ENCODE measurements around the gene FBXO10. TPM values are rescaled to one million over a fixed set of nuclear protein-coding genes. Genes with fewer than 3 reads are reported as not detected.
"Not testable (repeated sequence)": the region's sequence is repeated elsewhere in the genome, so short reads cannot be mapped to it uniquely, and the experiment has no call there.

FBXO10 gene
- total and polyA plus RNA-seq, 2 of the 4 experiments (the other 2 are of a cell fraction): 6.6 to 6.7 TPM

GRCh38 chr9:37473982-37474381 lies 102.2 kb downstream of the FBXO10 start:
- H3K9me3 ChIP-seq (ENCODE audit: control insufficient read depth, insufficient read depth, low read length); H3K23ac ChIP-seq (ENCODE audit: low read depth, low read length); H3K27me3 ChIP-seq (ENCODE audit: control insufficient read depth, insufficient read depth, low read length); H2BK20ac ChIP-seq (ENCODE audit: low read depth, low read length); BruUV-seq (replicated peaks); DNase-seq; H4K8ac ChIP-seq (ENCODE audit: low read depth in 2 of 2, low read length in 2 of 2); H2BK15ac ChIP-seq (ENCODE audit: low read depth, low read length); H3K9ac ChIP-seq (ENCODE audit: low read depth, low read length); H4K91ac ChIP-seq (ENCODE audit: insufficient read depth, low read depth, low read length); H3K4ac ChIP-seq (ENCODE audit: low read depth, low read length); H3K9me1 ChIP-seq (ENCODE audit: insufficient read depth, low read length); H3K79me1 ChIP-seq (ENCODE audit: low read depth in 1 of 2, low read length in 2 of 2); intact Hi-C loops (cut with micrococcal nuclease); H4K5ac ChIP-seq (ENCODE audit: low read depth, low read length); ATAC-seq (ENCODE audit: low read depth); H3K36me3 ChIP-seq (ENCODE audit: control insufficient read depth, insufficient read depth, low read length); H2AK9ac ChIP-seq (replicated peaks; ENCODE audit: low read depth, low read length, poor library complexity); H3K56ac ChIP-seq (ENCODE audit: extremely low read depth, insufficient read depth, low read length); H2AFZ ChIP-seq (replicated peaks; ENCODE audit: low read length, poor library complexity); H2AK5ac ChIP-seq (ENCODE audit: low read depth, low read length); H3K4me1 ChIP-seq (ENCODE audit: control insufficient read depth, insufficient read depth, low read length); H2BK120ac ChIP-seq (ENCODE audit: low read depth, low read length); H2BK5ac ChIP-seq (ENCODE audit: low read depth, low read length, poor library complexity, severe bottlenecking); dilution Hi-C loops (cut with HindIII; ENCODE audit: low sequenced_read_pairs, unreplicated experiment); in situ Hi-C loops (cut with MboI; ENCODE audit: low sequenced_read_pairs); H3K14ac ChIP-seq (replicated peaks; ENCODE audit: low read depth, low read length); H3K4me3 ChIP-seq (ENCODE audit: insufficient read depth, low read depth, low read length); H3K18ac ChIP-seq (ENCODE audit: low read depth, low read length); H3K4me2 ChIP-seq (ENCODE audit: low read depth, low read length); CTCF ChIA-PET; H3K27ac ChIP-seq (ENCODE audit: insufficient read depth, low read length); POLR2A ChIA-PET (ENCODE audit: unreplicated experiment); H4K20me1 ChIP-seq (ENCODE audit: insufficient read depth, low read length): not testable (repeated sequence)
- no CpG with 5 or more reads among the region's 6 CpGs for WGBS, 2 experiments (ENCODE audit: extremely low coverage in 2 of 2, insufficient read length in 1 of 2)

Data from IMR-90 (cell line).